ENCODE measurements around the gene PRCD. TPM values are rescaled to one million over a fixed set of nuclear protein-coding genes. Genes with fewer than 3 reads are reported as not detected.

Gene PRCD
- total and polyA plus RNA-seq, 8 donors = 0.55 to 7.3 (median 1.1) TPM

DNA sequence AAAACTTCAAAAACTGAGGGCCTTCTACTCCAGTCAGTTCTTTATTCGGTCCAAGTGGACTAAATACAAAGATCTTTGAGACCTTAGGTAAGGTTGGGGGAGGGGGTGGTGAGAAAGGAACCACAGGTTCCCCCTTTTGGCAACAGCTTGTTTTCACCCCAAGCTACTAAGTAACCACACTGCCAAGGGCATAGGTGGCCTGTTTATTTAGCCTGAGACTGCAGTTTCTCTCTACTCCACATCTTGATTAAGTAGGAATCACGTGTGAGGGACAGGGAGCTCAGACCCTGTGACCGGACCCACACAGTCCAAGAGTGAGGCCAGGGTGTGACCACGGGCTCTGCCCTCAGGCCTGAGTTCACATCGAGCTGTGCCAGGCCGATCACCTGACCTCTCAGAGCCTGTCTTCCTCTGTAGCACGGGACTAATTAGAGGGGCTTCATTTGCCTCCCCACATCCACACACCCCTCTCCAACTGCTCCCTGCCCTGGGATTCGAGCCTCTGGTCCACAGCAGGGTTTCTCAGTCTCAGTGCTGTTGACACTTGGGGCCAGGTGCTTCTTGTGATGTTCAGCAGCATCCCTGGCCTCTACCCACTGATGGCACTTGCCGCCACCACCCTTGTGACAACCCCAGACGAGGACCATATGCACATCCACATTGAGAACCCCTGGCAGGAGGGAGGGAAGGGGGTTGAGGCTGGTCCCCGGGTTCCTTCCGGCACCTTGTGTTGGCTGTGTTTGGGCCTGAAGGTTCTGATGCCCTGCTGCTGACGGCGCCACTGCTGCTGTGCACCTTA is 28.0 kb downstream of the PRCD start:
- H3K27me3 ChIP-seq = no peaks in the 10 kb centered on the region
- H3K27ac ChIP-seq = peak overlapping the region; percentile 20 to 68 (median 36)
- H3K36me3 ChIP-seq = peaks cover 3 to 18% (median 4%) of the 10 kb centered on the region in 3 donors
- no peaks in the 10 kb centered on the region for H3K9me3 ChIP-seq
- no peak overlapping the region for H3K4me3 ChIP-seq
- TF ChIP-seq CTCF (IDR thresholded peaks at IDR 0.05) = no peak
- DNase-seq (no peak), ATAC-seq (peak; percentile 46 to 72 (median 61)), FAIRE-seq (no peak)
- H3K4me1 ChIP-seq = peaks cover 0 to 12% (median 9%) of the 10 kb centered on the region in 3 donors
- 51 to 52% methylated on average over 14 of the region's 14 CpGs for WGBS, 2 donors
- intact Hi-C loops (cut with DNase I) = no loop called here

GRCh38 chr17:76568811-76569221 is 29.0 kb downstream of the PRCD start:
- ATAC-seq (no peak), DNase-seq (no peak), FAIRE-seq (no peak)
- Histone ChIP-seq H3K36me3 (peaks cover 3 to 14% (median 4%) of the 10 kb centered on the region in 3 donors), H3K4me1 (peaks cover 0 to 12% (median 9%) of the 10 kb centered on the region in 3 donors), H3K4me3 (no peak overlapping the region), H3K27ac (no peak overlapping the region), H3K27me3 (no peaks in the 10 kb centered on the region), H3K9me3 (no peaks in the 10 kb centered on the region)
- 59 to 63% methylated on average over 16 to 19 of the region's 19 CpGs for WGBS, 2 donors
- intact Hi-C loops (cut with DNase I) = no loop called here
- no peak for TF ChIP-seq CTCF (IDR thresholded peaks at IDR 0.05)

DNA sequence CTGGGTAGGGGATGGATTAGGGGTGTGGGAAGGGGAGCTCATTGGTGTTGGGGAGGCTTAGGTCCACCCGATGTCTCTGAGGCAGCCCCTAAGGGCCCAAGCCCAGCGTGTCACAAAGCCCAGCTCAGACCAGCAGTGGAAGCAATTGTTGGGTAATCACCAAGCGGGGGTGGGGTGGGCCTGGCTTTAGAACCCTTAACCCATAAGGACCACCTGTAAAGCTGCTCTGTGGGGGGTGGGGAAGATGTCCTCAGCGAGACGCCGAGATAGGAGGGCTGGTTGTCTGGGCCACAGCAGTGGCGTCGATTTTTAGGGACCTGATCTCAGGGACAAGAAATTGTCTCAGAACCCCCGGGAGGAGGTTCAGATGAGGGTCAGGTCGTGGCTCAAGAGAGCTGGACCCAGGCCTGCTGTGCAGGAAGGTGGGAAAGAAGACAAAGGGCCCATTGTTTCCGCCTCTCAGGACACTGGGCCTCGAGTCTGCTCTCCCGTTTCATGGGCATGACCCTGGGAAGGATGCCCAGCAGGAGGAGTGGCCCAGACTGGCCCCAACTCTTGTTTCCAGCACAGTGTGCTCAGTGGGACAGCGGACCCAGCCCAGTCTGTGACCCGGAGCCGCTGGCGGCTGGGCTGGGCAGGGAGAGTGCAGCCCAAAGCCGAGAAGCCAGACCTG is 29.9 kb downstream of the PRCD start:
- peak; percentile 59 to 84 (median 78) for ATAC-seq
- no peak for TF ChIP-seq CTCF (IDR thresholded peaks at IDR 0.05)
- Histone ChIP-seq H3K36me3 (peaks cover 1 to 7% (median 4%) of the 10 kb centered on the region in 3 donors), H3K4me3 (no peak overlapping the region), H3K27me3 (no peaks in the 10 kb centered on the region), H3K27ac (peak overlapping the region; percentile 42 to 81 (median 64)), H3K9me3 (no peaks in the 10 kb centered on the region), H3K4me1 (peaks cover 0 to 11% (median 9%) of the 10 kb centered on the region in 3 donors)
- DNase-seq = peak; percentile 62 to 85 (median 73)
- no peak for FAIRE-seq
- intact Hi-C loops (cut with DNase I) = no loop called here
- 49 to 53% methylated on average over 18 of the region's 18 CpGs for WGBS, 2 donors

DNA sequence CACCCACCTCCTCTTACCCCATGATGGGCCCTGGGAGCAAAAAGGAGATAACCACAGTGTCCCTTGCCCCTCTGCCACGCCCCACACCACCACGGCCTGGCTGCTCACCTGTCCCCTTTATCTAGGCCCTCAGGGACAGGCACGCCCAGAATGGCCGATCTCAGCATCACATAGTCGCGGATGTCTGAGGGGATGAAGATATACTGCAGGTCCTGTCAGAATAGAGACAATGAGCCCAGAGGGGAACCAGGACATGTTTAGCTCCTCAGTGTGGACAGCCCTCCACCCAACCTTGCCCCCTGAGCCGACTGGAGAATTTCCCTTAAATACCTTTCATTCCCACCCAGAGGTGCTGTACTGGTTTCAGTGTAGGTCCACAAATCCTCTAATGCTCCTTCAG is 30.6 kb downstream of the PRCD start:
- H3K4me3 ChIP-seq = no peak overlapping the region
- 79 to 84% methylated on average over 7 of the region's 7 CpGs for WGBS, 2 donors
- peaks cover 0 to 10% (median 9%) of the 10 kb centered on the region in 3 donors for H3K4me1 ChIP-seq
- peak overlapping the region; percentile 42 to 81 (median 64) for H3K27ac ChIP-seq
- no peak for TF ChIP-seq CTCF (IDR thresholded peaks at IDR 0.05)
- no peaks in the 10 kb centered on the region for H3K9me3 ChIP-seq
- no peak for DNase-seq
- intact Hi-C loops (cut with DNase I) = no loop called here
- no peak for FAIRE-seq
- ATAC-seq = no peak
- peaks cover 0 to 3% (median 2%) of the 10 kb centered on the region in 3 donors for H3K36me3 ChIP-seq
- H3K27me3 ChIP-seq = no peaks in the 10 kb centered on the region

All from pancreas (tissue), 10 donors.